Measurements from ENCODE around the gene IFNLR1. TPM values are rescaled to one million over a fixed set of nuclear protein-coding genes. Genes with fewer than 3 reads are reported as not detected.

IFNLR1 gene
- total RNA-seq, 1 donor from 2014 or later, result 21.2 TPM

DNA sequence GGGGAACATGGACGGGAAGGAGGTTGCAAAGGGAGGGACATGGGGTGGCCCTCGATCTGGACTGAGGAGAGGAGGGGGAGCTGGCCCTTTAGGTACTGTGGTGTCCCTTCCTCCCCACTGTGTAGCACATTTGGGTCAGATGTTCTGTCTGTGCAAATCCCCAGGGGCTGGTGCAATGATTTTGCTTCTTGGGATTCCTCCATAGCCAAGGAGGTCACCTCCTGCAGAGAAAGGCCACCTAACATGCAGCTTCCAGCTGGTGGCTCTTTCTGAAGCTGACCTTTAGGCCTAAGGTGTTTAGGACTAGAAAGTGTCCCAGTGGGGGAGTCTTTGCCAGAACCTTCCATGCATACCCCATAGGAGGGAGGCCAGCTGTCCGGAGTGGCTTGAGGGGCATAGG lies 66.1 kb downstream of the IFNLR1 start:
- H3K27me3 Mint-ChIP-seq, result no peaks in the 10 kb centered on the region
- no peak overlapping the region for H3K27ac Mint-ChIP-seq
- no peak overlapping the region for H3K4me3 Mint-ChIP-seq (ENCODE audit: low read depth)
- TF ChIP-seq, protein P1, sequence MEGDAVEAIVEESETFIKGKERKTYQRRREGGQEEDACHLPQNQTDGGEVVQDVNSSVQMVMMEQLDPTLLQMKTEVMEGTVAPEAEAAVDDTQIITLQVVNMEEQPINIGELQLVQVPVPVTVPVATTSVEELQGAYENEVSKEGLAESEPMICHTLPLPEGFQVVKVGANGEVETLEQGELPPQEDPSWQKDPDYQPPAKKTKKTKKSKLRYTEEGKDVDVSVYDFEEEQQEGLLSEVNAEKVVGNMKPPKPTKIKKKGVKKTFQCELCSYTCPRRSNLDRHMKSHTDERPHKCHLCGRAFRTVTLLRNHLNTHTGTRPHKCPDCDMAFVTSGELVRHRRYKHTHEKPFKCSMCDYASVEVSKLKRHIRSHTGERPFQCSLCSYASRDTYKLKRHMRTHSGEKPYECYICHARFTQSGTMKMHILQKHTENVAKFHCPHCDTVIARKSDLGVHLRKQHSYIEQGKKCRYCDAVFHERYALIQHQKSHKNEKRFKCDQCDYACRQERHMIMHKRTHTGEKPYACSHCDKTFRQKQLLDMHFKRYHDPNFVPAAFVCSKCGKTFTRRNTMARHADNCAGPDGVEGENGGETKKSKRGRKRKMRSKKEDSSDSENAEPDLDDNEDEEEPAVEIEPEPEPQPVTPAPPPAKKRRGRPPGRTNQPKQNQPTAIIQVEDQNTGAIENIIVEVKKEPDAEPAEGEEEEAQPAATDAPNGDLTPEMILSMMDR (IDR thresholded peaks at IDR 0.05; ENCODE audit: unreplicated experiment), result no peak
- no peaks in the 10 kb centered on the region for H3K36me3 Mint-ChIP-seq (ENCODE audit: insufficient read depth)
- no peaks in the 10 kb centered on the region for H3K9me3 Mint-ChIP-seq (ENCODE audit: low read depth)
- peaks cover 26% of the 10 kb centered on the region for H3K4me1 Mint-ChIP-seq (ENCODE audit: low read depth)
- DNase-seq (ENCODE audit: low spot score, unreplicated experiment), result no peak

GRCh38 chr1:24119859-24120756 lies 67.0 kb downstream of the IFNLR1 start:
- no peak for DNase-seq (ENCODE audit: low spot score, unreplicated experiment)
- no peaks in the 10 kb centered on the region for H3K27me3 Mint-ChIP-seq
- no peaks in the 10 kb centered on the region for H3K9me3 Mint-ChIP-seq (ENCODE audit: low read depth)
- no peak overlapping the region for H3K4me3 Mint-ChIP-seq (ENCODE audit: low read depth)
- peaks cover 26% of the 10 kb centered on the region for H3K4me1 Mint-ChIP-seq (ENCODE audit: low read depth)
- H3K36me3 Mint-ChIP-seq (ENCODE audit: insufficient read depth), result no peaks in the 10 kb centered on the region
- TF ChIP-seq, protein P1 (IDR thresholded peaks at IDR 0.05; ENCODE audit: unreplicated experiment), result no peak
- peak overlapping the region; percentile 86 for H3K27ac Mint-ChIP-seq

GRCh38 chr1:24119489-24119858 lies 67.6 kb downstream of the IFNLR1 start:
- TF ChIP-seq, protein P1 (IDR thresholded peaks at IDR 0.05; ENCODE audit: unreplicated experiment), result no peak
- H3K4me1 Mint-ChIP-seq (ENCODE audit: low read depth), result peaks cover 26% of the 10 kb centered on the region
- DNase-seq (ENCODE audit: low spot score, unreplicated experiment), result no peak
- H3K36me3 Mint-ChIP-seq (ENCODE audit: insufficient read depth), result no peaks in the 10 kb centered on the region
- no peak overlapping the region for H3K4me3 Mint-ChIP-seq (ENCODE audit: low read depth)
- no peaks in the 10 kb centered on the region for H3K9me3 Mint-ChIP-seq (ENCODE audit: low read depth)
- H3K27me3 Mint-ChIP-seq, result no peaks in the 10 kb centered on the region
- peak overlapping the region; percentile 71 for H3K27ac Mint-ChIP-seq

DNA sequence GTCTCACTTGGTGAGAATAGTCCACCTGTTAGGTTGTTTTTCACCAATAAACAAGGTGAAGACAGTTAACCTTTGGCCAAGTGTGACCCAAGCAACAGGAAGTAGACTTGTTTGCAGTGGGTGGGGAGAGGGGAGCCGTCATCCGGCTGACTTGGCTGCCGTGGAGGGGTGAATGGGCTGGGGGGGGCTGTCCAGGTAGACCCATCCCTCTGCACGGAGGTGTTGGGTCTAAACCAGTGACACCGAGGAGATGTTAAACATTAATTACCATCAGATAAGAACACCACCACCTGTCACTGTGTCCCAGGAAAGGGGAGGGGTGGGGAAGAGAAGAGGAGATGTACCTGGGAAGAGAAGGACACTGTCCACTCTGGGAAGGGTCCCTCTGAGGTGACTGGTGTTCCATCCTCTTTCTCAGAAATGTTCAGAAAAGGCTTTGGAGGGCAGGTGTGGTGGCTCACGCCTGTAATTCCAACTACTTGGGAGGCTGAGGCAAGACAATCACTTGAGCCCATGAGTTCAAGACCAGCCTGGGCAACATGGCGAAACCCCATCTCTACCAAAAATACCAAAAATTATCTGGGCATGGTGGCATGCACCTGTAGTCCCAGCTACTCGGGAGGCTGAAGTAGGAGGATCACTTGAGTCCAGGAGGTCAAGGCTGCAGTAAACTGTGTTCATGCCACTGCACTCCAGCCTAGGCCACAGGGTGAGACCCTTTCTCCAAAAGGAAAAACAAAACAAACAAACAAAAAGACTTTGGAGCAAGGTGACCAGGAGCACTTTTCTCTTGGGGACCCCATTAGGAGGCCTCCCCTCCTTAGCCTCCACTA lies 68.5 kb downstream of the IFNLR1 start:
- Mint-ChIP-seq H3K27ac (peak overlapping the region; percentile 41), H3K9me3 (ENCODE audit: low read depth) (no peaks in the 10 kb centered on the region), H3K36me3 (ENCODE audit: insufficient read depth) (no peaks in the 10 kb centered on the region), H3K4me1 (ENCODE audit: low read depth) (peaks cover 28% of the 10 kb centered on the region), H3K27me3 (no peaks in the 10 kb centered on the region), H3K4me3 (ENCODE audit: low read depth) (no peak overlapping the region)
- no peak for DNase-seq (ENCODE audit: low spot score, unreplicated experiment)
- TF ChIP-seq, protein P1 (IDR thresholded peaks at IDR 0.05; ENCODE audit: unreplicated experiment), result no peak

DNA sequence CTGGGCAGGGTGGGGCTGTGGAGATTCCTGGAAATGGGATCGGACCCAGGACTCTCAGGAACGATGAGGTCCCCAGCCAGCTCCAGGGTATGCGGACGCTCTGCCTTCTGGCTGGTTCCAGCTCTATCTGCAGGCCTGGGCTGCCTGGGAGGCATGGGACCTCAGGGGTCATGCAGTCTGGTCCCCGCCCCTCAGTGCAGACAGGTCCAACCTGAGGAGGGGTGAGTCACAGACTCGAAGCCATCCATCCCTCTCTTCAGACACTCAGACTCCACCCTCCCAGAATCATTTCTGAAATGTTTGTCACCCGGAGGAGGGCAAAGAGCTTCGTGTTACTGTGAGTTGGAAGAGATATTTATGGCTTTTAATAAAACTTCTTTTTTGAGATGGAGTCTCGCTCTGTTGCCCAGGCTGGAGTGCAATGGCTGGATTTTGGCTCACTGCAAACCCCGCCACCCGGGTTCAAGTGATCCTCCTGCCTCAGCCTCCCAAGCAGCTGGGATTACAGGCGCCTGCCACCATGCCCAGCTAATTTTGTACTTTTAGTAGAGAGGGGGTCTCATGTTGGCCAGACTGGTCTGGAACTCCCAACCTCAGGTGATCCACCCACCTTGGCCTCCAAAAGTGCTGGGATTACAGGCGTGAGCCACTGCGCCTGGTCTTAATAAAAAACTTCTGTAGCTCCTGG lies 69.2 kb downstream of the IFNLR1 start:
- no peak overlapping the region for H3K4me3 Mint-ChIP-seq (ENCODE audit: low read depth)
- TF ChIP-seq, protein P1 (IDR thresholded peaks at IDR 0.05; ENCODE audit: unreplicated experiment), result no peak
- no peak for DNase-seq (ENCODE audit: low spot score, unreplicated experiment)
- H3K9me3 Mint-ChIP-seq (ENCODE audit: low read depth), result no peaks in the 10 kb centered on the region
- peaks cover 28% of the 10 kb centered on the region for H3K4me1 Mint-ChIP-seq (ENCODE audit: low read depth)
- no peaks in the 10 kb centered on the region for H3K27me3 Mint-ChIP-seq
- no peak overlapping the region for H3K27ac Mint-ChIP-seq
- H3K36me3 Mint-ChIP-seq (ENCODE audit: insufficient read depth), result no peaks in the 10 kb centered on the region

Measured in progenitor cell of endocrine pancreas (in vitro differentiated cells).